Lung (tissue), 12 donors: ENCODE measurements around the gene TLE2. TPM values are rescaled to one million over a fixed set of nuclear protein-coding genes. Genes with fewer than 3 reads are reported as not detected.

ENCODE experiments used
- ATAC-seq: fragments of 200-7000 bp; cut with Tn5 transposase; one replicate; pipeline ENCODE4 v1.9.1; 2020; ENCODE audit warnings: moderate number of reproducible peaks; ENCODE audit not compliant: insufficient read depth, low FRiP score
- DNase-seq, 3 donors: peaks; one replicate each; pipeline ENCODE4 v3.0.0-alpha.2; 2013 to 2017
- H3K27ac ChIP-seq, 2 donors: one replicate each; pipeline ENCODE4 v1.5.1; 2013; ENCODE audit warnings: mild to moderate bottlenecking in 2 of 2, moderate library complexity in 2 of 2, control low read depth in 1 of 2, inconsistent platforms in 1 of 2, low read depth in 1 of 2, low read length in 1 of 2
- H3K27me3 ChIP-seq, 3 donors: one replicate each; pipeline ENCODE4 v1.5.1; 2013; ENCODE audit warnings: low read length in 2 of 3; ENCODE audit not compliant: control insufficient read depth in 3 of 3, insufficient read depth in 3 of 3
- H3K36me3 ChIP-seq, 4 donors: one replicate each; pipeline ENCODE4 v1.5.1; 2013; ENCODE audit warnings: low read length in 4 of 4, mild to moderate bottlenecking in 1 of 4, moderate library complexity in 1 of 4; ENCODE audit not compliant: control insufficient read depth in 4 of 4, insufficient read depth in 4 of 4
- H3K4me1 ChIP-seq, 5 donors: one replicate each; pipeline ENCODE4 v1.5.1; 2013; ENCODE audit warnings: low read length in 5 of 5, mild to moderate bottlenecking in 2 of 5, moderate library complexity in 1 of 5; ENCODE audit not compliant: control insufficient read depth in 5 of 5, insufficient read depth in 5 of 5
- H3K4me3 ChIP-seq: one replicate; pipeline ENCODE4 v1.5.1; 2013; ENCODE audit warnings: mild to moderate bottlenecking, control low read depth, moderate library complexity
- H3K9ac ChIP-seq, 2 donors: one replicate each; pipeline ENCODE4 v1.5.1; 2013; ENCODE audit warnings: low read length in 2 of 2, control low read depth in 1 of 2; ENCODE audit not compliant: insufficient read depth in 1 of 2
- H3K9me3 ChIP-seq, 4 donors: one replicate each; pipeline ENCODE4 v1.5.1; 2013; ENCODE audit warnings: low read length in 3 of 4, mild to moderate bottlenecking in 1 of 4, moderate library complexity in 1 of 4; ENCODE audit not compliant: control insufficient read depth in 4 of 4, insufficient read depth in 3 of 4
- CTCF ChIP-seq: IDR thresholded peaks from 2 replicates; pipeline ENCODE4 v1.5.1; 2012; ENCODE audit warnings: mild to moderate bottlenecking; ENCODE audit errors: control extremely low read depth, extremely low read depth
- WGBS, 2 donors: extraction: QIAGEN DNeasy Blood & Tissue Kit; methylation state at CpG; one replicate each; pipeline ENCODE4 v1.1.7; 2013; 5-methylcytosine and 5-hydroxymethylcytosine counted together
- polyA plus RNA-seq, 2 donors: library from polyadenylated mRNA; stranded (reverse); fragments of 200-250 nt; gene quantifications; one replicate each; pipeline ENCODE4 v1.2.1, GENCODE V29; 2013
- total RNA-seq, 2 donors: library from RNA; depleted of rRNA in 1 of 2; stranded (reverse); fragments of >200 nt in 1 of 2; gene quantifications; one replicate each; pipeline ENCODE4 v1.2.1, GENCODE V29; 2014 to 2021
- donor health status: control.
- donor health status: control.
- donor health status: Bipolar disorder and iron deficiency.
- donor health status: healthy.
- donor health status: DM: yes; HTN: yes; CAD: no.

Gene TLE2
- total and polyA plus RNA-seq, 4 donors: 30.8 to 47.1 (median 39.2) TPM

- Histone ChIP-seq H3K9ac (no peak overlapping the region), H3K27me3 (no peaks in the 10 kb centered on the region), H3K4me1 (peaks cover 0 to 29% (median 12%) of the 10 kb centered on the region in 5 donors), H3K4me3 (no peak overlapping the region), H3K27ac (peak overlapping the region in 1 of 2 donors; percentile 77), H3K9me3 (no peaks in the 10 kb centered on the region), H3K36me3 (peaks cover 9 to 56% (median 36%) of the 10 kb centered on the region in 4 donors)
- 78 to 83% methylated on average over 20 of the region's 20 CpGs for WGBS, 2 donors
- DNase-seq (no peak), ATAC-seq (peak; percentile 50)
- TF ChIP-seq CTCF: no peak
Observed at GRCh38 chr19:3054972-3055740, 26.1 kb upstream of the TLE2 start.

- Histone ChIP-seq H3K4me3 (no peak overlapping the region), H3K9me3 (no peaks in the 10 kb centered on the region), H3K36me3 (peaks cover 9 to 51% (median 30%) of the 10 kb centered on the region in 4 donors), H3K9ac (no peak overlapping the region), H3K27me3 (no peaks in the 10 kb centered on the region), H3K27ac (peak overlapping the region in 1 of 2 donors; percentile 77), H3K4me1 (peaks cover 0 to 29% (median 11%) of the 10 kb centered on the region in 5 donors)
- 77 to 83% methylated on average over 4 of the region's 4 CpGs for WGBS, 2 donors
- ATAC-seq: no peak
- DNase-seq: no peak
- TF ChIP-seq CTCF: no peak
Observed at GRCh38 chr19:3054265-3054971, 25.3 kb upstream of the TLE2 start.

- peaks cover 9 to 50% (median 28%) of the 10 kb centered on the region in 4 donors for H3K36me3 ChIP-seq
- TF ChIP-seq CTCF: no peak
Observed at GRCh38 chr19:3053780-3054179, 24.7 kb upstream of the TLE2 start.

More at GRCh38 chr19:3053780-3054179, 24.7 kb upstream of the TLE2 start:
- H3K4me3 ChIP-seq: no peak overlapping the region
- peaks cover 0 to 27% (median 11%) of the 10 kb centered on the region in 5 donors for H3K4me1 ChIP-seq
- WGBS, 2 donors: 84 to 89% methylated on average over 21 of the region's 21 CpGs
- no peak overlapping the region for H3K9ac ChIP-seq
- no peaks in the 10 kb centered on the region for H3K9me3 ChIP-seq
- DNase-seq (no peak), ATAC-seq (no peak)
- no peaks in the 10 kb centered on the region for H3K27me3 ChIP-seq
- H3K27ac ChIP-seq: no peak overlapping the region
